Activated CD8-positive, alpha-beta memory T cell treated with anti-CD3 and anti-CD28 coated beads, Interleukin-2, amount 50 U/mL, for 24 hours (primary cell): ENCODE measurements around the gene CCNL2.
"Not testable (repeated sequence)": the region's sequence is repeated elsewhere in the genome, so short reads cannot be mapped to it uniquely, and the experiment has no call there.

Source experiments
- DNase-seq: peaks from one replicate; pipeline ENCODE4 v3.0.0-alpha.2; 2020; ENCODE audit errors: extremely low read depth

The CCNL2 gene

GRCh38 chr1:1399872-1400575, 889 bp upstream of the CCNL2 start:
- no peak for DNase-seq

- DNase-seq = no peak
These were observed 403 bp downstream of the CCNL2 start for GRCh38 chr1:1398677-1399186.

DNA sequence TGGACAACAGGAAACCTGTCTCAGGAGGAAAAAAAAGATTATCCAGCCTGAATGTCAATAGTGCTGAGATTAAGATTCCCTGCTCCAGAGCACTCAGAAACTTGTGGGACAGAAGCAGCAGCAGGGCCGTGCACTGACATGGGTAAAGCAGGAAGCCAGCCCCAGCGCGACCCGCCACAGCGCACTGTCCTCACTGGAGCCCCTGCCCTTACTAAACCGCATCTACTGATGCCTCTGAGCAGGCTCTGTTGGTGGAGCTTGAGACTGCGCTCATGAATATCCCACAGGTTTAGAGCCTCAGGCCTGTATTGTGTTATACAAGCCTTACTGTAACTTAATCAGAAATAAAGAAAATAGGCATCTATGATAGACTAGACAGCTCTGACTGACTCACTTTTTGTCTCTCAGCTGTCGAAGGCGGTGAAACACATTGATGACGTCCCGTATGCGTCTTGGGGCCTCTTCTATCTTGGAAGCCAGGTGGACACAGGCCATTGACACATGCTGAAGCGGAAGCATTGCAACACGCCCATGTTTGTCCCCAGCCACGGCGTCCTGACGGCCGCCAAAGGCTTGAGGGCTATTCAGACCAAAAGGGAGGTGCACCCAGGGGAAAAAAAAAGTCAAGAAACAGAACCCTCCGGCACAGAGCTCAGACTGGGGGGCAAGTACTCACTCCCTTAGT, 1.2 kb downstream of the CCNL2 start:
- DNase-seq = no peak

DNA sequence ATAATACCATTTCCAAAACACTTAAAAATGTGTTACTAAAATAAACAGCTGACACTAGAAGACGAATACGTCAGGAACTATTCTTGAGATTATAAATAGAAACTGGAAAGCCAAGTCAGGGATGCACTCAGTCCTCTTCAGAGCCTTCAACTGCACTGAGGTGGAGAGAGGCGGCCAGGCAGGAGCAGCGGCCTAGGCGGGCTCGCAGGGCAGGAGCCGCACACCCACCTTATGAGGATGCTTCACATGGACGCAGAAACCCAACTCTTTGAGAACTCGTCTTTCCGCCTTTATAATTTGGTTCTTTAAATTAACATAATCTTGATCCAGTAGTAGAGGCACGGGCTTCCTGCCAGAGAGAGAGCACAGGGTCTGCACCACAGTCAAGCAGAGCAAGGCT, 4.0 kb downstream of the CCNL2 start:
- DNase-seq = no peak

- no peak for DNase-seq
These were observed 5.0 kb downstream of the CCNL2 start for GRCh38 chr1:1394116-1394515.

- DNase-seq = no peak
These were observed 5.7 kb downstream of the CCNL2 start for GRCh38 chr1:1393428-1393827.

GRCh38 chr1:1393014-1393413, 6.1 kb downstream of the CCNL2 start:
- DNase-seq = no peak

- DNase-seq = no peak
These were observed 7.9 kb downstream of the CCNL2 start for GRCh38 chr1:1391225-1391624.

DNA sequence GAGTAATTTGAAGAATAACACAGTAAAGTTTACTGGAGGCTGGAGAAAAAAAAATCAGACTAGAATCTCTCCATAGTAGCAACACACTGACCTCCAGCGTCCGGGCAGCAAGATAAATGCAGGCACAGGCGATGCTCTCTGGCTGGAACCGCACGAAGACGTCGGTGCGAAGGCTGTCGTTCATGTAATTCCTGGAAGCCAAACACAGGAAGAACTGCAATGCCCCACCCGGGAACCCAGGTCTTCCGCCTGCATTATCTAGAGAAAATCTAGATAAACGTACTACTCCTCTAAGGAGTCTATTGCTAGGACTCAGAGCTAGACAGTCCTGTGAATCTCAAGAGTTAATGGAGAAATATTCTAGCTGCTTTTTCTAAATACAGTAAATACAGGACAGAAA, 8.5 kb downstream of the CCNL2 start:
- DNase-seq = no peak

DNA sequence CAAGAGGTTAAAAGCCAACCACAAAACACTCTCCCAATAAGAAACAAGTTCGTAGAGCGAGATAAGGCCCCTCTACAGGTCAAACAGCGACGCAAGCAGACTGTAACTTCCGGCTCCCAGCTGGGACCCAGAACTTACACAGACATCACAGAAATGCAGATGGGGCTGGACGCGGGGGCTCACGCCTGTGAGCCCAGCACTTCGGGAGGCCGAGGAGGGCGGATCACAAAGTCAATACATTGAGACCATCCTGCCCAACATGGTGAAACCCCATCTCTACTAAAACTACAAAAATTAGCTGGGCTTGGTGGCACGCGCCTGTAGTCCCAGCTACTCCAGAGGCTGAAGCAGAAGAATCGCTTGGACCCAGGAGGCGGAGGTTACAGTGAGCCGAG, 11.1 kb downstream of the CCNL2 start:
- no peak for DNase-seq

GRCh38 chr1:1387098-1388077, 11.7 kb downstream of the CCNL2 start:
- DNase-seq = no peak

GRCh38 chr1:1385931-1386330, 13.2 kb downstream of the CCNL2 start:
- DNase-seq = no peak

DNA sequence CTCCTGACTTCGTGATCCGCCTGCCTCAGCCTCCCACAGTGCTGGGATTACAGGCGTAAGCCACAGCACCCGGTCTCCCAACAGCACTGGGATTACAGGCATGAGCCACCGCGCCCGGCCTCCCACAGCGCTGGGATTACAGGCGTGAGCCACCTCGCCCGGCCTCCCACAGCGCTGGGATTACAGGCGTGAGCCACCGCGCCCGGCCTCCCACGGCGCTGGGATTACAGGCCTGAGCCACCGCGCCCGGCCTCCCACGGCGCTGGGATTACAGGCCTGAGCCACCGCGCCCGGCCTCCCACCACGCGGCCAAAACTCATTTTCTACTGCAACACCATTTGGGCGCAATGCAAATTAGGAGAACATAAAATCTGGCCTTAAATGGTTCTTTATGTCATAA, 13.8 kb downstream of the CCNL2 start:
- not testable (repeated sequence) for DNase-seq

DNA sequence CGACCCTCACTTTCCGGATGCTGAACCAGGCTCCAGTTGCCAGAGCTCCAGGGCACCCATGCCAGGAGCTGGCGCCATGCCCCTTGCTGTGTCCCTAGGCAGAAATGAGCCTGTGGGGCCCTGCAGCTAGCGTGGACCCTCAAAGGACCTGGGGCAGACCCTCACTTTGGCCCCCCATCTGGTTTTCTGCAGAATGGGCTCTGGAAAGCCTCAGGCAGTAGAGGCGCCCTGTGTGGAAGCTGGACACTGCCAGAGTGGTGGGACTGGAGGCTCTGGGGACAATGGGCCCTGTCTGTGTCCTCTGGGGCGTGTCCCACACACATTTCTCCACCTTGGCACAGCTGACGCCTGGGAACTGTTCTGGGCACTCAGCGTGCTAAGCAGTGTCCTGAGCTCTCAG, 17.8 kb downstream of the CCNL2 start:
- no peak for DNase-seq

DNA sequence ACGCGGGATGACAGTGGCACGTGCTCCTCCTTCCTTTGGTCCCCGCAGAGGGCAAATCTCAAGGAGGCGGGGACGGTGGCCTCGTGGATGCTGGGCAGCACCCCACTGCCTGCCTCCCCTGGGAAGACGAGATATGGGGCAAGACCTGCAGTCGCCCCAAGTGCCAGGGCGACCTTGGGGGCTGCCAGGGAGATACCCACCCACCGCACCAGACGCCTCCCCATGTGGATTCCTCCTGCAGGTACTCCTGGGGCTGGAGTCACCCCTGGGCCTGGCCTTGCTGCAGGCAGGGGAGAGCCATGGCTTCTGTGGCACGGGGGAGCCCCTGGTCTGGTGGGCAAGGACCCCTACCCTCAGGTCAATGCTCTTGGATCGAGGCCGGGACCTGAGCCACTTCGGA, 18.3 kb downstream of the CCNL2 start:
- no peak for DNase-seq

DNA sequence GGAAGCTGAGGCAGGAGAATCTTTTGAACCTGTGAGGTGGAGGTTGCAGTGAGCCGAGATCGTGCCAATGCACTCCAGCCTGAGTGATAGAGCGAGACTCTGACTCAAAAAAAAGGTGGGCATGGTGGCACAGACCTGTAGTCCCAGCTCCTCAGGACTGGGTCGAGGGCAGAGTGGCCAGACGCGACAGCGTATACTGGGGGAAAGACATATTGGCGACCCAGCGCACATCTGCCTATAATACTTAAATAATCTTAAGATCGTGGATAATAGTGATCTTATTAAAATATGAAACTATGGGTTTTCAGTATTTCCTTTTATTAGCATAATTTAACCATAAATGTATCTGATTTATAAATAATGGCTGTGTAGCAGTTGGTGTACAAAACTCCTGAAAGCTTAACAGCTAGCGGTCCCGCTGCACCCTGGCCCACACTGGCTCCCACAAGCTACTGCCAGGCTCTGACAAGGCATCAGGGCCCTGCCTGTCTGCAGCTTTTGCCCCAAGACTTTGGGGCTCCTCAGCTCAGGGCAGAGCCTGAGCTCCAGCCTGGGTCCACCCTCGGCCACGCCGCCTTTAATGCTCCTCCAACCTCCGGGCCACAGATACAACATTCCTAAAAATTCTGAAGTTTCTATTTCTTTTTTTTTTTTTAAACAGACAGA, 21.5 kb downstream of the CCNL2 start:
- no peak for DNase-seq

GRCh38 chr1:1376551-1377226, 22.4 kb downstream of the CCNL2 start:
- no peak for DNase-seq

DNA sequence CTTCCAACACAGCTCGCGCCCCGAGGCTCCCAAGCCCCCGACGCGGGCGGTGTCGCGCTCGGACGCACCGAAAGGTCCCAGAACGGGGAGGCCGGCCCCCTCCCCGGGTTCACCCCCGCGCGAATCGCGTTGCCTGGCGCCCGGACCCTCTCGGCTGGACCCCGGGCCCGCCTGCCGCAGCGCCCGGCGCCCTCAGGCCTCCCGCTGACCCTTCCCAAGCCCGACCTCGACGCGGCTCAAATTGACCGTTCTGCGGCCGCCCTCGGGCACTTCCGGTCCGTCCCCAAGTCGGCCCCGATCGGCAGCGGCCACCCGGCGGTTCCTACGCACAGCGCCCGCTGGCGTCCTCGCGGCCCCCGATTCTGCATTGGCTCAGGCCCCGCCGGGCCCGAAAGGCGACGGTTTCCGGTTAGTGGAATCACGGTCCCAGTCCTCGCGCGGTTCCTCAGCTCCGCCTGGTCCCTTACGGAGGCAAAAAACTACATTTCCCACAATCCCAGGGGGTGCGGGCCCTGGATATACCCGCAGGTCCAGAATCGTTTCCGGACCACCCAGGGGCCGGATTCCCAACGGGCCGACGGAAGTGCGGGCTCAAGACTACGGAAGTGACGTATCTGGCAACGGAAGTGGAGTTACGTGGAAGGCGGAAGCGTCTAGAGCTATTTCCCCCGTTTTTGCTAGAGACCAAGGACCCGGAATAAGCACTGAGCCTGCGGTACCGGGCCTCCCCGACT, 24.0 kb downstream of the CCNL2 start, which contains the start of gene AURKAIP1:
Gene AURKAIP1, minus strand, starts transcription at position 279 of the 734 bp plus-strand sequence. CDS start 451 bp downstream, outside the sequence.
- DNase-seq = peak; percentile 93

DNA sequence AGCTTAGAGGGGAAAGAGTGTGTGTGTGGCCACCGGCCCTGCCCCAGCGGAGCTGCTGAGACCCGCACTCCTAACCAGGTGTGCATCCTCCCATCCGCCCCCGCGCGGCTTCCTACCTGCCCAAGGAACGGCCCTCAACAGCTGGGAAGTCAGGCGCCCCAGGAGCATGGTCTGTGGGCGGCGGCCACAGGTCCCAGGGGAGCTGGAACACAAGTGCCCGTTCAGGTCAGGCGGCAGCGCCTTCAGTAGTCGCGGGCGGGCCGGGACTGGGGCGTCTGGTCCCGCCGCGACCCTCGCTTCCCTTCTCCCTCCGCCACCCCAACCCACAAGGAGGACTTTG, 24.6 kb downstream of the CCNL2 start:
- DNase-seq = no peak

DNA sequence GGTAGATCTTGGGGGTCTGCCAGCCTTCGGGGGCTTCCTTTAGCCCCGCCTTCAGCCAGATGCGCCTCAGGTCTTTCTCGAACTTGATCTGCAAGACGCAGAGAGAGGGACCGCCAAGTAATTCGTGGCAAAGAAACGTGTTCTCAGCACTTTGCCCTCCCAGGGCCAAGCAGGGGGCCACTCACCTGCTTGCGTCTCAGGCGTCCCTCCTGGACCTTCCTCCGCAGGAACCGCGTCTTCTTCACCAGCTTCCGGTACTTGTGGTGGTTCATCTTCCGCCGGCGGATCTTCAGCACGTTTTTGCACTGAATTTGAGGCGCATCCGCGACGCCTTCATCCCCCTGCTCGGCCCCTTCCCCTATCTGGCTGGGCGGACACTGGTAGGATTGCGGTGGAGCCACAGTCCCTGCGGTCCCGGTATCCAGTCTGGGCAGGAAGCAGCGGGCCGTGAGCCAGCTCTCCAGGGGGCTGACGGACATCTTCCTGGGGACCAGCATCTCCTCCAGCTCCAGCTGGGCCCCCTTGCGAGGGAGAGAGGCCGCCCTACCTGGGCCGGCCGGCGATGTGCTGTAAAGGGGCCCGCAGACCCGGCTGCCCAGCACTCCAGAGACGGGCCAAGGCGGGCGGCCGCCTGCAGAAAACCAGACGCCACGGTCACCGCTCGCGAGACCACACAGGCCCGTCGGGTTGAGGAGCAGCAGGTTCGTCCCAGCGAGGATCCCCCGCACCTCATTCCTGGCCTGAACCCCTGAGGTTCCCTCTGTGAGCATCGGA, 25.1 kb downstream of the CCNL2 start:
- DNase-seq = no peak
